Neuron (in vitro differentiated cells): Measurements from ENCODE around the gene MLN.

ENCODE experiments used
- H2AFZ ChIP-seq: one replicate; pipeline ENCODE4 v1.6.1; 2013; ENCODE audit warnings: low read depth, mild to moderate bottlenecking, inconsistent platforms, low read length, moderate library complexity
- H3K27me3 ChIP-seq: one replicate; pipeline ENCODE4 v1.6.1; 2013; ENCODE audit warnings: low read length; ENCODE audit not compliant: insufficient read depth
- H3K36me3 ChIP-seq: one replicate; pipeline ENCODE4 v1.6.1; 2013; ENCODE audit warnings: low read length; ENCODE audit not compliant: insufficient read depth
- H3K4me1 ChIP-seq: one replicate; pipeline ENCODE4 v1.6.1; 2013; ENCODE audit warnings: low read length; ENCODE audit not compliant: insufficient read depth
- H3K4me3 ChIP-seq: 2 replicates; pipeline ENCODE4 v1.5.1; 2013; ENCODE audit warnings: mild to moderate bottlenecking, low read length, moderate library complexity
- H3K9me3 ChIP-seq: one replicate; pipeline ENCODE4 v1.6.1; 2013; ENCODE audit warnings: low read length

The MLN gene

GRCh38 chr6:33828764-33829731 lies 25.2 kb upstream of the MLN start:
- Histone ChIP-seq H3K4me1 (no peaks in the 10 kb centered on the region), H3K36me3 (no peaks in the 10 kb centered on the region), H3K4me3 (no peak overlapping the region), H3K9me3 (no peaks in the 10 kb centered on the region), H3K27me3 (peaks cover 21% of the 10 kb centered on the region), H2AFZ (no peak overlapping the region)

DNA sequence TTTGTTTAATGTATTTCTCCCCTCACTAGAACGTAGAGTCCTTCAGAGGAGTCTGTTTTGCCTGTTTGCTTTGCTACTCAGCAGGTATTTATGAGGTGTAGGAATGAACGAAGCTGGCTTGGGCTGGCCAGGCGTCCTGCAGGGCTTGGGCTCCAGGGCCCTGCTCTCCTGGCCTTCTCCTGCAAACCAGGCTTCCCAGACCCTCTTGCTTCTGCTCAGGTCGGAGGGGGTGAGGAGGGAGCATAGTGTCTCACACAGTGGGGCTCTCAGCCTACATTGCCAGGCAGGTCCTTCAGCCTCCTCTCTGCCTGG lies 24.6 kb upstream of the MLN start:
- no peaks in the 10 kb centered on the region for H3K9me3 ChIP-seq
- H3K4me3 ChIP-seq: no peak overlapping the region
- no peaks in the 10 kb centered on the region for H3K4me1 ChIP-seq
- H3K36me3 ChIP-seq: no peaks in the 10 kb centered on the region
- H3K27me3 ChIP-seq: peaks cover 21% of the 10 kb centered on the region
- H2AFZ ChIP-seq: no peak overlapping the region

GRCh38 chr6:33827546-33828451 lies 24.0 kb upstream of the MLN start:
- Histone ChIP-seq H3K36me3 (no peaks in the 10 kb centered on the region), H3K9me3 (no peaks in the 10 kb centered on the region), H3K4me3 (no peak overlapping the region), H3K27me3 (peaks cover 21% of the 10 kb centered on the region), H2AFZ (no peak overlapping the region), H3K4me1 (no peaks in the 10 kb centered on the region)

- Histone ChIP-seq H3K36me3 (no peaks in the 10 kb centered on the region), H3K27me3 (peaks cover 21% of the 10 kb centered on the region), H3K4me1 (no peaks in the 10 kb centered on the region), H3K4me3 (no peak overlapping the region), H3K9me3 (no peaks in the 10 kb centered on the region), H2AFZ (no peak overlapping the region)
Measured at GRCh38 chr6:33826537-33826936, 22.7 kb upstream of the MLN start.

DNA sequence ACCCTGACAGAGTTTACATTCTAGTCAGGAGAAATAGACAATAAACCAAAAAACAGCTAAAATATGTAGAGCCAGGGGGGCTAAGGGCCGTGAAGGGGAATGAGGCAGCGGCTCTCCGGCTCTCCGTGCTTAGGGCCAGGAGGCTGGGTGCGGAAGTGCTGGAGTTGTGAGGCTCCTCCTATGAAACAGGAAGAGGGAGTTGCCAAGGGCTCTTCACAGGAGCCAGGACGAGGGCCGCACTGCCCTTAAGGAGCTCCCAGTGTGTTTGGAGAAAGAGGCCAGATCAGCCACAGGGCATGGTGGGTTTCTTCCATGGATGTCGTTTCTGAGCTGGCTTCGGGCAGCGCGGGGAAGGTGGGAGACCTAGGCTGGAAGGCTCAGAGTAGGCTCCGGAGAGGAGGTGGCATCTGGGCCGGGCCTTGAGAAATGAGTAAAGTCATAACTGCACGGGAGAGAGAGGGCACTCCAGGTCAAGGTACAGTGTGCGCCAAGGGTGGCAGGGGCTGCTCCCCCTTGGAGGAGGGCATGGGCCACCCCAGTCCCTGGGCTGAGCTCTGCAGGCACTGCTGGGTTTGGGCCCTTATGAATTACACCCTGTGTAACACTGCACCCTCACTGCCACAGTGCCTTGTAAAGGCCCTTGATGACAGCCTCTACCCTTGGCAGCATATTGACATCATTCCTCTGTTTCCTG lies 20.8 kb upstream of the MLN start:
- H3K9me3 ChIP-seq: no peaks in the 10 kb centered on the region
- H3K4me3 ChIP-seq: no peak overlapping the region
- peaks cover 15% of the 10 kb centered on the region for H3K27me3 ChIP-seq
- no peak overlapping the region for H2AFZ ChIP-seq
- no peaks in the 10 kb centered on the region for H3K36me3 ChIP-seq
- H3K4me1 ChIP-seq: no peaks in the 10 kb centered on the region

DNA sequence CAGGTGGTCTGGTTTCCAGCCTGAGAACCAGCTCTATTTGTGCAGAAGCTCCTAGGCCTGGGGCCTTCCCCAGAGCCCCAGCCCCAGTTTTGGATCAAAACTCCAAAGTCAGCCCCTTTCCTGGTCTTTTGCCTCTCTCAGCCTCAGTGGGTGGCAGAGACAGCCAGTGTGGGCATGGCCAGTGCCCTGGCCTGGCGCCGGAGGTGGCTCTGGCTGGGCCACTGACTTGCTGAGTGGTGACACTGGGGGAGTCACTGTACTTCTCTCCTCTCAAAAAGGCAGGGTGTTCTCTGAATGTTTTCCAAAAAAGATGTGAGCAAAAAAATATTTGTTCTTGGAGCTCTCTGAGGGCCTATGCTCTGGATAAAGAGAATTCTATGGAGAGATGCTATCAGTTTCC lies 20.0 kb upstream of the MLN start:
- Histone ChIP-seq H3K4me3 (no peak overlapping the region), H2AFZ (no peak overlapping the region), H3K9me3 (no peaks in the 10 kb centered on the region), H3K27me3 (peaks cover 10% of the 10 kb centered on the region), H3K36me3 (no peaks in the 10 kb centered on the region), H3K4me1 (no peaks in the 10 kb centered on the region)

GRCh38 chr6:33822575-33823395 lies 19.0 kb upstream of the MLN start:
- H3K27me3 ChIP-seq: peaks cover 6% of the 10 kb centered on the region
- H3K4me1 ChIP-seq: no peaks in the 10 kb centered on the region
- H2AFZ ChIP-seq: no peak overlapping the region
- no peaks in the 10 kb centered on the region for H3K9me3 ChIP-seq
- no peak overlapping the region for H3K4me3 ChIP-seq
- H3K36me3 ChIP-seq: no peaks in the 10 kb centered on the region

- H3K9me3 ChIP-seq: no peaks in the 10 kb centered on the region
- H3K4me3 ChIP-seq: no peak overlapping the region
- H3K27me3 ChIP-seq: no peaks in the 10 kb centered on the region
- H3K4me1 ChIP-seq: no peaks in the 10 kb centered on the region
- no peaks in the 10 kb centered on the region for H3K36me3 ChIP-seq
- no peak overlapping the region for H2AFZ ChIP-seq
Measured at GRCh38 chr6:33820784-33821520, 17.1 kb upstream of the MLN start.

- Histone ChIP-seq H3K9me3 (no peaks in the 10 kb centered on the region), H3K4me3 (no peak overlapping the region), H2AFZ (no peak overlapping the region), H3K36me3 (no peaks in the 10 kb centered on the region), H3K27me3 (no peaks in the 10 kb centered on the region), H3K4me1 (no peaks in the 10 kb centered on the region)
Measured at GRCh38 chr6:33820243-33820642, 16.4 kb upstream of the MLN start.

GRCh38 chr6:33819021-33819420 lies 15.2 kb upstream of the MLN start:
- Histone ChIP-seq H3K27me3 (no peaks in the 10 kb centered on the region), H2AFZ (no peak overlapping the region)

DNA sequence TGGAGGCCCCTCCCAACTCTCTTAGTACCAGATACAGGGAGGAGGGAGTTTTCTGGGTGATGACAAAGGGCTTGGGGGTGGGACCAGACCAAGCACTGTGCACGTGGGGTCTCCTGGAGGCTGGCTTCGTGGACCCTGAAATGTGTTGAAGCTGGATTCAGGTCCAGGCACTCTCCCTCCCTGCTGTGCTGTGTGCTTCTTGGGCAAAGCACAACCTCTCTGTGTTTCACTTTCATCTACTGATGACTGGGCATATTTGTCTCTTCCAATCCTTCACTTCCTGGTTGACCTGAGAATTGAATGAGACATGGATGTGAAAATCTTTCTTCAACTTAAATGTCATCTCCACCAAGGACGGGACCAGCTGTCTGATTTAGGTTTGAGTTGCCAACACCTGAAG lies 14.5 kb upstream of the MLN start:
- no peaks in the 10 kb centered on the region for H3K27me3 ChIP-seq
- no peaks in the 10 kb centered on the region for H3K36me3 ChIP-seq
- no peaks in the 10 kb centered on the region for H3K4me1 ChIP-seq
- no peaks in the 10 kb centered on the region for H3K9me3 ChIP-seq
- no peak overlapping the region for H3K4me3 ChIP-seq
- no peak overlapping the region for H2AFZ ChIP-seq

More at GRCh38 chr6:33819021-33819420, 15.2 kb upstream of the MLN start:
- H3K36me3 ChIP-seq: no peaks in the 10 kb centered on the region
- H3K4me1 ChIP-seq: no peaks in the 10 kb centered on the region
- no peaks in the 10 kb centered on the region for H3K9me3 ChIP-seq
- no peak overlapping the region for H3K4me3 ChIP-seq

GRCh38 chr6:33817489-33817888 lies 13.7 kb upstream of the MLN start:
- Histone ChIP-seq H3K4me1 (no peaks in the 10 kb centered on the region), H3K9me3 (no peaks in the 10 kb centered on the region), H2AFZ (no peak overlapping the region), H3K4me3 (no peak overlapping the region), H3K27me3 (no peaks in the 10 kb centered on the region), H3K36me3 (no peaks in the 10 kb centered on the region)
